ENCODE data around the gene TTC21A. TPM values are rescaled to one million over a fixed set of nuclear protein-coding genes. Genes with fewer than 3 reads are reported as not detected.
A peak's percentile ranks its signal among the peaks of the same experiment; 100 is the strongest.

Gene TTC21A
- total RNA-seq, 4 donors from 2014 or later, result 0.33 to 4.3 (median 1.1) TPM

DNA sequence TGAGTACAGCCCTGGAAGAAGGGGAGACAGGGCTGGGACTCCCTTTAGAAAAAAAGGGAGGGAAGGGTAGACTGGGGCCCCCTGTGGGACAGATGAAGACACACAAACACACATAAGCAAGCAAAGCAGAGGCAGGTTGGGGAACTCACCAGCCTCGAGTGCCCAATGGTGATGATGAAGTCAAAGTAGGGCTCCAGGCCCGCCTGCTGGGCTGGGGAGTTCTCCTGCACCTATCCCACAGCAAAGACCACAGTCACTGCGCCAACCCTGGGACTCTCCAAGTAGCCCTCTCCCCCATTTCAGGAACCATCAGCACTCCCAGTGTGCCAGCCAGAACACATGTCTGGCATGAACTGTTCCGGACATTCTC lies 4.2 kb upstream of the TTC21A start:
- no peak for TF ChIP-seq POLR2A (IDR thresholded peaks at IDR 0.05)
- TF ChIP-seq, protein P1, sequence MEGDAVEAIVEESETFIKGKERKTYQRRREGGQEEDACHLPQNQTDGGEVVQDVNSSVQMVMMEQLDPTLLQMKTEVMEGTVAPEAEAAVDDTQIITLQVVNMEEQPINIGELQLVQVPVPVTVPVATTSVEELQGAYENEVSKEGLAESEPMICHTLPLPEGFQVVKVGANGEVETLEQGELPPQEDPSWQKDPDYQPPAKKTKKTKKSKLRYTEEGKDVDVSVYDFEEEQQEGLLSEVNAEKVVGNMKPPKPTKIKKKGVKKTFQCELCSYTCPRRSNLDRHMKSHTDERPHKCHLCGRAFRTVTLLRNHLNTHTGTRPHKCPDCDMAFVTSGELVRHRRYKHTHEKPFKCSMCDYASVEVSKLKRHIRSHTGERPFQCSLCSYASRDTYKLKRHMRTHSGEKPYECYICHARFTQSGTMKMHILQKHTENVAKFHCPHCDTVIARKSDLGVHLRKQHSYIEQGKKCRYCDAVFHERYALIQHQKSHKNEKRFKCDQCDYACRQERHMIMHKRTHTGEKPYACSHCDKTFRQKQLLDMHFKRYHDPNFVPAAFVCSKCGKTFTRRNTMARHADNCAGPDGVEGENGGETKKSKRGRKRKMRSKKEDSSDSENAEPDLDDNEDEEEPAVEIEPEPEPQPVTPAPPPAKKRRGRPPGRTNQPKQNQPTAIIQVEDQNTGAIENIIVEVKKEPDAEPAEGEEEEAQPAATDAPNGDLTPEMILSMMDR (IDR thresholded peaks at IDR 0.05 in 4 of 5, conservative IDR thresholded peaks at IDR 0.05 in 1 of 5), result no peak
- Histone ChIP-seq H3K4me3 (no peak overlapping the region), H3K27ac (peak overlapping the region in 3 of 4 donors; percentile 8 to 97 (median 15)), H3K27me3 (no peaks in the 10 kb centered on the region), H3K4me1 (peaks cover 34 to 36% of the 10 kb centered on the region in 2 donors), H3K9me3 (no peaks in the 10 kb centered on the region), H3K36me3 (peaks cover 0 to 22% of the 10 kb centered on the region in 2 donors)
- DNase-seq (no peak), ATAC-seq (no peak)
- in situ Hi-C loops (cut with MboI; ENCODE audit: low sequenced_read_pairs in 4 of 4), result no loop called here
- intact Hi-C loops (cut with DNase I; ENCODE audit: low total_unique reads), result no loop called here

DNA sequence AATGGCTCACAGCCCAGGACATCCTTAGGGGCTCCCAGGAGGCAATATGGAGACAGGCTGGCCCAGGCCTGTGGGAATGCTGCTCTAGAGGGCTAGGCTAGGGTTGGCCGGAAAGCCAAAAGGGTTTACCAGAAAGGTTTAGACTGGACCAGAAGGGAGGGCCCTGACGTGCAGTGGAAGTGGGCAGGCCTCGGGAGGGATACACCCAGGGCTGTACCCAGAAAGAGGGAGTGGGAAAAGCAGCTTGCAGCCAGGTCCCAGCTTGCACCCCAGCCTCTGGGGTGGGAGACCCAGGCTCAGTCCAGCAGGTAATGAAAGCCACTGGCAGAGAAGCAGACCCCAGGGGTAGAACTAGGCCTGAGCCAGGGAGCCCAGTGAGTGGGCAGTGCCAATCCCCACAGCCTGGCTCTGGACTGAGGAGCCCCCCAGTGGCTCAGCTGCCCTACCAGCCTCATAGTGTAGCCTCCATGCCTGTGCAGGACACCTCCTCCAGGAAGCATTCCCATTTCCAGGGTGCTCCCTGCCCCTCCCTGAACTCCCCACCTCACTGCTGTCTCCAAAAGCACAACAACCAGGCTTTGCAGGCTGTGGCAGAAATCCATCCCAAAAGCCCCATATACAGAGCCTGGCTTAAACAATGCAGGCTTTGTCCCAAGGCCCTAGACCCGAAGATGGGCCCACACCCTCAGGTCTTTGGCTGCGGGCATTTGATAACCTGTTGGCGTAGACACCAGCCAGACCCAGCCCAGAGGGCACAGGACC lies 3.5 kb upstream of the TTC21A start:
- no peak for TF ChIP-seq POLR2A (IDR thresholded peaks at IDR 0.05)
- in situ Hi-C loops (cut with MboI; ENCODE audit: low sequenced_read_pairs in 4 of 4) (no loop called here), intact Hi-C loops (cut with DNase I; ENCODE audit: low total_unique reads) (no loop called here)
- Histone ChIP-seq H3K27ac (peak overlapping the region; percentile 0 to 97 (median 56)), H3K36me3 (peaks cover 0 to 15% of the 10 kb centered on the region in 2 donors), H3K4me1 (peaks cover 37 to 40% of the 10 kb centered on the region in 2 donors), H3K9me3 (no peaks in the 10 kb centered on the region), H3K4me3 (no peak overlapping the region), H3K27me3 (no peaks in the 10 kb centered on the region)
- DNase-seq, result no peak
- no peak for ATAC-seq

DNA sequence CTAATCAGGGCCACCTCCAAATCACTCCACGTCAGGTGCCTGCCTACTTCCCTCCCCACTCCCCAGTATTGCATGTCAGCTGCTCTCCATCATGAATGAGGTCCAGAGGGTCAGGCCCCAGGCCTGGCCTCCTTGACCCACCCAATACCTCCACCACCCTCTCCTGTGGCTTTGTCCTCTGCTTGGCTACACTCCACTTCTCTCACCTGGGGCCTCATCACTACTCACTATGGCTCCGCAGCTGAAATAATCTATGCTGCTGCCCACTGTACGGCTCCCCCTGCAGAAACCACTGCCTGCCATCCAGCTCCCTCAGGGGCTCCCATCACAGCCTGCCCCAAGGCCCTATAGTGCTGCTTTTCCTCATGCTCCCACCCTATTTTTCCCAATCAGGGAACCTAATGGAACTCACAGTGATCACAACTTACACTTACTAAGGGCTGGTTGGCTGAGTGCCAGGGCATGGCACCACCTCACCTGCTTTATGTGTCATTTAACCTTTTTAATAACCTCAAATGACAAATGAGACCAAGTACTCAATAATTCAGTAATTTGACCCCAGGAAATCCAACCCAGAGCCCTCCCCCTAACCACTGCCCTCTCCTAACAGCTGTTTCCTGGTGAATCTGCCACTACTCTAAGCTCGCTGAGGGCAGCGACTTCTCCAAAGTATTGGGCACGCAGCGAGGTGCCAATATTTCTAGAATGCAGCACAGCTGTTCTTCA lies 2.4 kb upstream of the TTC21A start:
- Histone ChIP-seq H3K9me3 (no peaks in the 10 kb centered on the region), H3K27ac (peak overlapping the region; percentile 89 to 99 (median 94)), H3K36me3 (peaks cover 0 to 4% of the 10 kb centered on the region in 2 donors), H3K4me1 (peaks cover 37 to 40% of the 10 kb centered on the region in 2 donors), H3K4me3 (peak overlapping the region in 2 of 4 donors; percentile 71 to 91), H3K27me3 (no peaks in the 10 kb centered on the region)
- in situ Hi-C loops (cut with MboI; ENCODE audit: low sequenced_read_pairs in 4 of 4), result no loop called here
- intact Hi-C loops (cut with DNase I; ENCODE audit: low total_unique reads), result loop anchor here (5.0 kb wide), 2 partner anchors 87 to 277 kb away; partner anchors contain the start of genes SLC25A38 and XIRP1
- no peak for TF ChIP-seq POLR2A (IDR thresholded peaks at IDR 0.05)
- TF ChIP-seq, protein P1 (IDR thresholded peaks at IDR 0.05 in 4 of 5, conservative IDR thresholded peaks at IDR 0.05 in 1 of 5), result no peak
- no peak for ATAC-seq
- no peak for DNase-seq

DNA sequence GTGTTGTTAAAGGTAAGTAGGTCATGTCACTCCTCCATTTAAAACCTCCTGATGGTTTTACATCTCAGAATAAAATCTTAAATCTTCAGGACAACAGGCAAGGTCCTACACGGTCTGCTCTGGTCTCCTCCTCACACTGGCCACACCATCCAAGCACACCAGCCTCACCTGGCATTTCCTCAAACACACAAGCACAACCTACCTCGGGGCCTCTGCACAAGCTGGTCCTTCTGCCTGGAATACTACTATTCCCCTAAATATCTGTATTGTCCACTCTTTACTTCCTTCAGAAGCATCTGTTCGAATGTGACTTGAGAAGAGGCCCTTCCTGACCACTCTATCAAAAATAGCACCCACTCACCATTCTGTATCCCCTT lies 1.8 kb upstream of the TTC21A start:
- ATAC-seq (no peak), DNase-seq (no peak)
- H3K4me3 ChIP-seq, result peak overlapping the region in 2 of 4 donors; percentile 71 to 91
- H3K4me1 ChIP-seq, result peaks cover 37 to 40% of the 10 kb centered on the region in 2 donors
- no peaks in the 10 kb centered on the region for H3K27me3 ChIP-seq
- no peaks in the 10 kb centered on the region for H3K36me3 ChIP-seq
- H3K27ac ChIP-seq, result peak overlapping the region; percentile 89 to 99 (median 94)
- TF ChIP-seq POLR2A (IDR thresholded peaks at IDR 0.05), result no peak
- TF ChIP-seq, protein P1 (IDR thresholded peaks at IDR 0.05 in 4 of 5, conservative IDR thresholded peaks at IDR 0.05 in 1 of 5), result no peak
- intact Hi-C loops (cut with DNase I; ENCODE audit: low total_unique reads), result loop anchor here (2.0 to 5.0 kb wide), 3 partner anchors 55 to 277 kb away; partner anchors contain the start of genes SCN11A, SLC25A38 and XIRP1
- H3K9me3 ChIP-seq, result no peaks in the 10 kb centered on the region
- in situ Hi-C loops (cut with MboI; ENCODE audit: low sequenced_read_pairs in 4 of 4), result no loop called here

DNA sequence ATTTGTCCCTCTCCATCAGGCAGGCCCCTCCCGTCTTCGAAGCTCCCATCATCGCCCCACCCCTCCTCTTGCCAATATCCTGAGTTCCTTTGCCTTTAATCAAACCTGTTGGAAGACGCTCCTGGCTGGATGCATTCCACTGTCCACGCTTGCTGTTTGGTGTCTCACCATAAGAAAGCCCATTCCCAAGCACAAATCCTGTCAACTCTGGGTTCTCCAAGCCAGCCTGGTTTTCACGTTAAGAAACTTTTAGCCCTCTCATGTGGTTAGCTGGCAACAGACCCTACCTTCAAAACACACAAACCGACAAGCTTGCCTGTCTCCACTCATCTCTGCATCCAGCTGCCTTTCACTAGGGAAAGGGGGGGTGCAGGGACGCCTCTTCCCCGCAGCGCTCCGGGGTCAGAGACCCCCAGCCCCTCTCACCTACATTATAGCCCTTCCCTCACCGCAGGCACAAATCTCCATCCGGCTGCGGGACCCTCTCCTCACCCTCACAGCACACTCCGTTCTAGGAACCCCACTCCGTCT lies 1.1 kb upstream of the TTC21A start:
- DNase-seq, result no peak
- Histone ChIP-seq H3K4me3 (peak overlapping the region; percentile 71 to 95 (median 84)), H3K9me3 (no peaks in the 10 kb centered on the region), H3K36me3 (no peaks in the 10 kb centered on the region), H3K4me1 (peaks cover 37 to 40% of the 10 kb centered on the region in 2 donors), H3K27me3 (no peaks in the 10 kb centered on the region), H3K27ac (peak overlapping the region; percentile 89 to 99 (median 94))
- intact Hi-C loops (cut with DNase I; ENCODE audit: low total_unique reads), result loop anchor here (2.0 to 5.0 kb wide), 3 partner anchors 56 to 276 kb away; partner anchors contain the start of genes SCN11A, SLC25A38 and XIRP1
- no peak for ATAC-seq
- TF ChIP-seq, protein P1 (IDR thresholded peaks at IDR 0.05 in 4 of 5, conservative IDR thresholded peaks at IDR 0.05 in 1 of 5), result no peak
- no peak for TF ChIP-seq POLR2A (IDR thresholded peaks at IDR 0.05)
- in situ Hi-C loops (cut with MboI; ENCODE audit: low sequenced_read_pairs in 4 of 4), result no loop called here
